Keratinocyte (primary cell): ENCODE measurements around the gene GABRA4. TPM values are rescaled to one million over a fixed set of nuclear protein-coding genes. Genes with fewer than 3 reads are reported as not detected.

Experiments used
- DNase-seq: peaks from one replicate; pipeline ENCODE4 v3.0.0-alpha.2; 2011; ENCODE audit warnings: low read depth, missing footprints, low spot score
- FAIRE-seq: peaks from 2 replicates; lab custom pipeline; 2011; peaks lifted over from hg19 to GRCh38; lab: Jason Lieb, UNC
- H2AFZ ChIP-seq: 2 replicates; pipeline ENCODE4 v1.6.0; 2012; ENCODE audit warnings: low read length, control low read depth, inconsistent platforms; ENCODE audit not compliant: control insufficient read depth
- H3K27ac ChIP-seq: 2 replicates; pipeline ENCODE4 v1.5.1; 2011; ENCODE audit warnings: low read length; ENCODE audit not compliant: control insufficient read depth, insufficient read depth
- H3K27me3 ChIP-seq: 3 replicates; pipeline ENCODE4 v1.6.0; 2011; ENCODE audit warnings: low read length; ENCODE audit not compliant: control insufficient read depth, insufficient read depth; ENCODE audit errors: extremely low read depth
- H3K36me3 ChIP-seq, 2 experiments: 2 replicates in 1 of 2; 3 replicates in 1 of 2; pipeline ENCODE4 v1.5.1; 2011; ENCODE audit warnings: low read length in 2 of 2, mild to moderate bottlenecking in 1 of 2; ENCODE audit not compliant: control insufficient read depth in 2 of 2, insufficient read depth in 2 of 2; ENCODE audit errors: extremely low read depth in 1 of 2
- H3K4me1 ChIP-seq: 3 replicates; pipeline ENCODE4 v1.5.1; 2011; ENCODE audit warnings: low read length; ENCODE audit not compliant: control insufficient read depth, insufficient read depth; ENCODE audit errors: extremely low read depth
- H3K4me2 ChIP-seq: 3 replicates; pipeline ENCODE4 v1.6.0; 2011; ENCODE audit warnings: low read depth, low read length; ENCODE audit not compliant: control insufficient read depth, insufficient read depth; ENCODE audit errors: extremely low read depth
- H3K4me3 ChIP-seq, 3 experiments: fragments of 200-600 bp in 1 of 3; sonication (generic) in 1 of 3; 2 replicates in 2 of 3; 3 replicates in 1 of 3; pipeline ENCODE4 v1.5.1; 2011 to 2016; ENCODE audit warnings: low read length in 3 of 3, mild to moderate bottlenecking in 3 of 3, control low read depth in 2 of 3, inconsistent platforms in 1 of 3, low read depth in 1 of 3, mixed read lengths in 1 of 3, mixed run types in 1 of 3, moderate library complexity in 1 of 3; ENCODE audit not compliant: control insufficient read depth in 2 of 3, insufficient read depth in 2 of 3; ENCODE audit errors: extremely low read depth in 1 of 3
- H3K79me2 ChIP-seq: 2 replicates; pipeline ENCODE4 v1.6.0; 2012; ENCODE audit warnings: low read length; ENCODE audit not compliant: control insufficient read depth, insufficient read depth
- H3K9ac ChIP-seq: 3 replicates; pipeline ENCODE4 v1.6.0; 2011; ENCODE audit warnings: low read length; ENCODE audit not compliant: control insufficient read depth, insufficient read depth; ENCODE audit errors: extremely low read depth
- H3K9me1 ChIP-seq: 3 replicates; pipeline ENCODE4 v1.6.0; 2011; ENCODE audit warnings: low read length; ENCODE audit not compliant: control insufficient read depth, insufficient read depth; ENCODE audit errors: extremely low read depth
- H3K9me3 ChIP-seq: 2 replicates; pipeline ENCODE4 v1.5.1; 2012; ENCODE audit warnings: low read depth, low read length; ENCODE audit not compliant: control insufficient read depth
- H4K20me1 ChIP-seq: 3 replicates; pipeline ENCODE4 v1.6.0; 2011; ENCODE audit warnings: low read length; ENCODE audit not compliant: control insufficient read depth, insufficient read depth; ENCODE audit errors: extremely low read depth
- EZH2 ChIP-seq: IDR thresholded peaks from one replicate; pipeline ENCODE4 v1.6.1; 2012; ENCODE audit warnings: inconsistent platforms, mild to moderate bottlenecking, low read length, moderate library complexity
- dilution Hi-C: fragments of 300-500 bp; cut with MboI; formaldehyde crosslinking; loops from one replicate; pipeline ENCODE4 v1.7.0; 2020; ENCODE audit warnings: low sequenced_read_pairs; ENCODE audit not compliant: extremely low pct_ligation_motif_present
- polyA plus RNA-seq, 5 experiments: library from polyadenylated mRNA; depleted of rRNA in 3 of 5; stranded (reverse) in 3 of 5; stranded (forward) in 1 of 5; unstranded in 1 of 5; fragments of >200 nt; gene quantifications; 1 replicate in 1 of 5; 2 replicates in 3 of 5; 3 replicates in 1 of 5; pipeline versions ENCODE4 v1.2.1 to v1.2.3, GENCODE V29; 2011 to 2012; ENCODE audit warnings: missing spikeins in 2 of 5, low read depth in 1 of 5, low replicate concordance in 1 of 5
- TF ChIP-seq, protein P1 (sequence below), 3 experiments: IDR thresholded peaks in 1 of 3; conservative IDR thresholded peaks in 1 of 3; optimal IDR thresholded peaks in 1 of 3; 2 replicates in 2 of 3; 3 replicates in 1 of 3; pipeline versions ENCODE3 to v1.5.1; 2011; ENCODE audit warnings: low read length in 3 of 3, mild to moderate bottlenecking in 3 of 3, moderate library complexity in 2 of 3, control low read depth in 1 of 3, inconsistent platforms in 1 of 3; ENCODE audit not compliant: insufficient read depth in 2 of 3; ENCODE audit errors: extremely low read depth in 1 of 3

The GABRA4 gene
- polyA plus RNA-seq, 1 donor (not counting 4 experiments of a cell fraction or from before 2014, with no cell fraction given): not detected

DNA sequence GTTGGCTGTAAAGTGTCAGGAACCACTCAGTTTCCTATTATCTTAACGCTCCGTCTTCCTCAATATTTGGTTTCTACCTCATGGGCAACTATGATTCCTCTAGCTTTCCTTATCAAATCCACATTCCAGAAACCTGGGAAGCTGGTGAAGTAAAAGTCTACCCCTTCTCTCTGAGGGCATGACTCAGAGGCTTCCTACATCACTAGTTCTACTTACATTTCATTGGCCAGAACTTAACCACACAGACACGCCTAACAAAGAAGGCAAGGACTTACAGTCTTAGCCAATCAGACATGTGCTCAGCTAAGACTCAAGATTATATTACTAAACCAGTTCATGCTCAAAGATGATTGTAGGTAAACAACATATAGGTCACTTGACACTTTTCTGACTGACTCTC is 114.7 kb downstream of the GABRA4 start:
- TF ChIP-seq, protein P1, sequence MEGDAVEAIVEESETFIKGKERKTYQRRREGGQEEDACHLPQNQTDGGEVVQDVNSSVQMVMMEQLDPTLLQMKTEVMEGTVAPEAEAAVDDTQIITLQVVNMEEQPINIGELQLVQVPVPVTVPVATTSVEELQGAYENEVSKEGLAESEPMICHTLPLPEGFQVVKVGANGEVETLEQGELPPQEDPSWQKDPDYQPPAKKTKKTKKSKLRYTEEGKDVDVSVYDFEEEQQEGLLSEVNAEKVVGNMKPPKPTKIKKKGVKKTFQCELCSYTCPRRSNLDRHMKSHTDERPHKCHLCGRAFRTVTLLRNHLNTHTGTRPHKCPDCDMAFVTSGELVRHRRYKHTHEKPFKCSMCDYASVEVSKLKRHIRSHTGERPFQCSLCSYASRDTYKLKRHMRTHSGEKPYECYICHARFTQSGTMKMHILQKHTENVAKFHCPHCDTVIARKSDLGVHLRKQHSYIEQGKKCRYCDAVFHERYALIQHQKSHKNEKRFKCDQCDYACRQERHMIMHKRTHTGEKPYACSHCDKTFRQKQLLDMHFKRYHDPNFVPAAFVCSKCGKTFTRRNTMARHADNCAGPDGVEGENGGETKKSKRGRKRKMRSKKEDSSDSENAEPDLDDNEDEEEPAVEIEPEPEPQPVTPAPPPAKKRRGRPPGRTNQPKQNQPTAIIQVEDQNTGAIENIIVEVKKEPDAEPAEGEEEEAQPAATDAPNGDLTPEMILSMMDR (optimal IDR thresholded peaks at IDR 0.05 in 1 of 3, IDR thresholded peaks at IDR 0.05 in 1 of 3, conservative IDR thresholded peaks at IDR 0.05 in 1 of 3; ENCODE audit: extremely low read depth in 1 of 3, insufficient read depth in 2 of 3, low read length in 3 of 3): no peak
- no peak for DNase-seq
- no peak for FAIRE-seq

DNA sequence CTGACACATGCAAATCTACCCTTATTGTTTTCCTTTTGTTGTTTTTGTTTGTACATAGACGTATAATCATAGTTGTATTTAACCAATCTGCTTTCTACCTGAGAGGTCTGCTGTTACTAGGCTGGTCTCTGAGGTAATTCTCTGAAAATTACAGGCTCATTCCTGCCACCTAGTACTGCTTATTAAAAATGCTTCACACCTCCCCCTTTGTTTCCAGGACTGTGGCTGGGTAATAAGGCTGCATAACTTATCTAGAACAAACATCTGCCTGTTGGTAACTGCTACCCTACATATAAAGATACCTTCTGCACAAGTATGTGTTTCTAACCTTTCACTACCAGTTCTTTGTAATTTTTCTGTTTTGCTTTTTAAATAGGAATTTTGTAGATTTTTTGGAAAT is 118.6 kb downstream of the GABRA4 start:
- dilution Hi-C loops: no loop called here
- Histone ChIP-seq H4K20me1 (no peaks in the 10 kb centered on the region), H3K4me3 (no peak overlapping the region), H3K9ac (no peak overlapping the region), H2AFZ (no peak overlapping the region), H3K9me3 (no peaks in the 10 kb centered on the region), H3K4me1 (no peaks in the 10 kb centered on the region), H3K9me1 (no peaks in the 10 kb centered on the region), H3K36me3 (no peaks in the 10 kb centered on the region), H3K27ac (no peak overlapping the region), H3K27me3 (no peaks in the 10 kb centered on the region), H3K79me2 (no peaks in the 10 kb centered on the region), H3K4me2 (no peak overlapping the region)
- DNase-seq: no peak
- TF ChIP-seq EZH2: no peak
- TF ChIP-seq, protein P1 (optimal IDR thresholded peaks at IDR 0.05 in 1 of 3, IDR thresholded peaks at IDR 0.05 in 1 of 3, conservative IDR thresholded peaks at IDR 0.05 in 1 of 3; ENCODE audit: extremely low read depth in 1 of 3, insufficient read depth in 2 of 3, low read length in 3 of 3): no peak
- FAIRE-seq: no peak

More for the DNA sequence above, 114.7 kb downstream of the GABRA4 start:
- no peak overlapping the region for H3K9ac ChIP-seq
- no peaks in the 10 kb centered on the region for H3K27me3 ChIP-seq
- H3K4me2 ChIP-seq: no peak overlapping the region
- H2AFZ ChIP-seq: no peak overlapping the region
- no peak overlapping the region for H3K4me3 ChIP-seq
- H3K9me1 ChIP-seq: no peaks in the 10 kb centered on the region
- dilution Hi-C loops: no loop called here
- H3K79me2 ChIP-seq: no peaks in the 10 kb centered on the region
- H3K9me3 ChIP-seq: no peaks in the 10 kb centered on the region
- no peaks in the 10 kb centered on the region for H3K4me1 ChIP-seq
- no peak overlapping the region for H3K27ac ChIP-seq
- H3K36me3 ChIP-seq: no peaks in the 10 kb centered on the region
- H4K20me1 ChIP-seq: no peaks in the 10 kb centered on the region
